ENCODE results near the gene HEPACAM2.

HEPACAM2 gene

DNA sequence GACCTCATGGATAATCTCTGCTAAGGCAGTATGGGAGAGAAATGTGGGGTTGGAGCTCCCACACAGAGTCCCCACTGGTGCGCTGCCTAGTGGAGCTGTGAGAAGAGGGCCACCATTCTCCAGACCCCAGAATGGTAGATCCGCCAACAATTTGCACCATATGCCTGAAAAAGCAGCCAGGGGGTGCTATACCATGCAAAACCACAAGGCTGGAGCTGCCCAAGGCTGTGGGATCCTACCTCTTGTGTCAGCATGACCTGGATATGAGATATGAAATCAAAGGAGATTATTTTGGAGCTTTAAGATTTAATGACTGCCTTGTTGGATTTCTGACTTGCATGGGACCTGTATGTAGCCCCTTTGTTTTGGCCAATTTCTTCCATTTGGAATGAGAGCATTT lies 51.0 kb downstream of the HEPACAM2 start:
- Histone ChIP-seq H3K27ac (no peak overlapping the region), H3K4me3 (ENCODE audit: low read depth, low read length) (no peak overlapping the region), H3K27me3 (replicated peaks) (peaks cover 2% of the 10 kb centered on the region), H3K36me3 (replicated peaks) (no peaks in the 10 kb centered on the region)
- DNase-seq: no peak
- in situ Hi-C loops (cut with HindIII; ENCODE audit: low pct_ligation_motif_present, low sequenced_read_pairs): no loop called here
- no peak for TF ChIP-seq CTCF (IDR thresholded peaks at IDR 0.05; ENCODE audit: low read depth, low read length, missing control alignments)

- in situ Hi-C loops (cut with HindIII; ENCODE audit: low pct_ligation_motif_present, low sequenced_read_pairs): no loop called here
- Histone ChIP-seq H3K4me3 (ENCODE audit: low read depth, low read length) (no peak overlapping the region), H3K27me3 (replicated peaks) (no peaks in the 10 kb centered on the region), H3K27ac (no peak overlapping the region), H3K36me3 (replicated peaks) (no peaks in the 10 kb centered on the region)
- TF ChIP-seq CTCF (IDR thresholded peaks at IDR 0.05; ENCODE audit: low read depth, low read length, missing control alignments): no peak
- no peak for DNase-seq
These were observed 53.6 kb downstream of the HEPACAM2 start for GRCh38 chr7:93172683-93173082.

DNA sequence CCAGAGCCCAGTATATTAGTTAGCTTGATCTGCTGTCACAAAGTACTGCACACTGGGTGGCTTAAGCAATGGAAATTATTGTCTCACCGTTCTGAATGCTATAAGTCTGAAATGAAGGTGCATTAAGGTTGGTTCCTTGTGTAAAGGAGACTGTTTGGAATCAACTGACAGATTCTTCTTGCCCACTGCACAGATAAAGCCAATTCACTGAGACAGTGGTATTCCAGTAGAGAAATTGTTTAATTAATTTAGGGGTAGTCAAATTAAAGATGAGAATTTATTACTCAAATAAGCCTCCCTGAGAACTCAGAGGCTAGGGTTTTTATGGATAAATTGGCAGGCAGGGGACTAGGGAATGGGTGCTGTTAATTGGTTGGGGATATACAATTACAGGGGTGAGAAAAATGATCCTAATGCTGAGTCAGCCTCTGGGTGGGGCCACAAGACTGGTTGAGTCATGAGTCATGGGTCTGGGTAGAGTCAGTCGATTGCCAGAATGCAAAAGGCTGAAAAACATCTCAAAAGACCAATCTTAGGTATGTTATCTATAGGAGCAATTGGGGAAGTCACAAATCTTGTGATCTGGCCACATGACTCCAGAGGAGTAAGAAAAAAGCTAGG lies 54.6 kb downstream of the HEPACAM2 start:
- H3K27ac ChIP-seq: no peak overlapping the region
- TF ChIP-seq CTCF (IDR thresholded peaks at IDR 0.05; ENCODE audit: low read depth, low read length, missing control alignments): no peak
- in situ Hi-C loops (cut with HindIII; ENCODE audit: low pct_ligation_motif_present, low sequenced_read_pairs): no loop called here
- H3K36me3 ChIP-seq (replicated peaks): no peaks in the 10 kb centered on the region
- H3K27me3 ChIP-seq (replicated peaks): no peaks in the 10 kb centered on the region
- DNase-seq: no peak
- H3K4me3 ChIP-seq (ENCODE audit: low read depth, low read length): no peak overlapping the region

DNA sequence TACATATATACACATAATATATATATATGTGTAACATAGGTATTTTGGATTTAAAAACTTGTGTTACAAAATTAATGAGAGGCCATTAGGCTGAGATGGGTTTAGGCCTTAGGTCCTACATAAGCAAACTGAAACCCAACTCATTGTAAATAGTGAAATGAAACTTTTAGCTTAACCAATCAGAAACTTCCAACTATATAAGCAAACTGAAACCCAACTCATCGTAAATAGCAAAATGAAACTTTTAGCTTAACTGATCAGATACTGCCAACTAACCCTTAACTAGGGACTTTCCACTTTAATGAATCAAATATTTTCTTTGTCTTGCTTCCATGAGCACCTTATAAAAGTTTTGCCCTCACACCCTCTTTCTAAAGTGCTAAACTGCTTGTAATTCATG lies 60.8 kb downstream of the HEPACAM2 start:
- in situ Hi-C loops (cut with HindIII; ENCODE audit: low pct_ligation_motif_present, low sequenced_read_pairs): no loop called here
- no peak for TF ChIP-seq CTCF (IDR thresholded peaks at IDR 0.05; ENCODE audit: low read depth, low read length, missing control alignments)
- no peaks in the 10 kb centered on the region for H3K36me3 ChIP-seq (replicated peaks)
- no peaks in the 10 kb centered on the region for H3K27me3 ChIP-seq (replicated peaks)
- no peak overlapping the region for H3K27ac ChIP-seq
- no peak for DNase-seq
- no peak overlapping the region for H3K4me3 ChIP-seq (ENCODE audit: low read depth, low read length)

- Histone ChIP-seq H3K27ac (no peak overlapping the region), H3K4me3 (ENCODE audit: low read depth, low read length) (no peak overlapping the region), H3K27me3 (replicated peaks) (no peaks in the 10 kb centered on the region), H3K36me3 (replicated peaks) (no peaks in the 10 kb centered on the region)
- no peak for DNase-seq
- in situ Hi-C loops (cut with HindIII; ENCODE audit: low pct_ligation_motif_present, low sequenced_read_pairs): no loop called here
- TF ChIP-seq CTCF (IDR thresholded peaks at IDR 0.05; ENCODE audit: low read depth, low read length, missing control alignments): no peak
These were observed 61.5 kb downstream of the HEPACAM2 start for GRCh38 chr7:93164766-93165165.

DNA sequence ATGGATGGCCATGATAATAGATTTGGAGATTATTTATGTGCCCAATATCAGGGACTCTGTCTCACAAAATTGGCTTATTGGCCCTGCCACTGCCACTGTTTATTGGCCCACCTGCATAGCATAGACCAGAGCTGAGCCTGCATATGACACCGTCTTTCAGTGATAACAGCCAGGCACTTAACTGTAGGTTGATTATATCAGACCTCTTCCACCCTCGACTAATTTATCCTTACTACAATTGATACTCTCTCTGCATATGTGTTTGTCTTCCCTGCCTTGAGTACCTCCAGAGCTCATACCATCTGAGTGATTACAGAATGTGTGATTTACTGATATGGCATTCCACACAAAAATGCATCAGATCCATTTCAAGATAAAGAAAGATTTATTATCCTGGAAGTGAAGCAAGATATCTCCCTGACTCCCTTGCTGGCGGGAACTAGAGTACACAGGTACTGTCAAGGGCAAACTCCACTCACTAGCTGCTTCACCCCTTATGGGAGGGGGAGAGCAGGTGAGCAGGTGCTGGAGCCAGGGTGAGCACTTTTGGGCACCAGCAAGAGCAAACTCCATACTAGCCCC lies 65.0 kb downstream of the HEPACAM2 start:
- Histone ChIP-seq H3K4me3 (ENCODE audit: low read depth, low read length) (no peak overlapping the region), H3K36me3 (replicated peaks) (no peaks in the 10 kb centered on the region), H3K27ac (peak overlapping the region; percentile 85), H3K27me3 (replicated peaks) (no peaks in the 10 kb centered on the region)
- no peak for TF ChIP-seq CTCF (IDR thresholded peaks at IDR 0.05; ENCODE audit: low read depth, low read length, missing control alignments)
- no peak for DNase-seq
- in situ Hi-C loops (cut with HindIII; ENCODE audit: low pct_ligation_motif_present, low sequenced_read_pairs): no loop called here

Data from brain microvascular endothelial cell (primary cell).